ENCODE measurements around the gene ZGLP1. TPM values are rescaled to one million over a fixed set of nuclear protein-coding genes. Genes with fewer than 3 reads are reported as not detected.
A peak's percentile ranks its signal among the peaks of the same experiment; 100 is the strongest.

ZGLP1 gene
- total RNA-seq, 1 donor from 2014 or later, result 3.4 TPM

DNA sequence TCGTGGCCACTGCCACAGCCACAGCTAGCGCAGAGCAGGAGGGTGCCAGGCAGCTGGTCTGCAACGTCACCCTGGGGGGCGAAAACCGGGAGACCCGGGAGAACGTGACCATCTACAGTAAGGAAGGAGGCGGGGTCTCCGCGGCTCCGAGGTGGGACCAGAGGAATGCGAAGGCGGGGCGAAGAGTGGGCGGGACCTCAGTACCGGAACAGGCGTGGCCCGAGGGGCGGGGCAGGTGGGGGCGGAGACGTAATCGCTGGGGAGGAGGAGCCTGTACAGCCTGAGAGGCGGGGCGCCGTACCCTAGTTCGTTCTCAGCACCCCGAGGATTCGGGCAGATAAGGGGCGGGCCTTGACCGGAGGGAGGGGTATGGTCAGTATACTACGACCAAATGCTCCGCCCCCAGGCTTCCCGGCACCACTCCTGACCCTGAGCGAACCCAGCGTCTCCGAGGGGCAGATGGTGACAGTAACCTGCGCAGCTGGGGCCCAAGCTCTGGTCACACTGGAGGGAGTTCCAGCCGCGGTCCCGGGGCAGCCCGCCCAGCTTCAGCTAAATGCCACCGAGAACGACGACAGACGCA is 17.3 kb downstream of the ZGLP1 start:
- H3K4me1 Mint-ChIP-seq (ENCODE audit: low read depth, unreplicated experiment), result no peaks in the 10 kb centered on the region
- H3K9me3 Mint-ChIP-seq (ENCODE audit: unreplicated experiment), result peaks cover 28% of the 10 kb centered on the region
- no peak overlapping the region for H3K27ac Mint-ChIP-seq (ENCODE audit: unreplicated experiment)
- peaks cover 2% of the 10 kb centered on the region for H3K36me3 Mint-ChIP-seq (ENCODE audit: low read depth, unreplicated experiment)
- no peaks in the 10 kb centered on the region for H3K79me2 ChIP-seq (ENCODE audit: insufficient read depth, low read length)
- no peak overlapping the region for H3K4me3 ChIP-seq (ENCODE audit: insufficient read depth, low read depth, low read length)
- H3K4me3 Mint-ChIP-seq (ENCODE audit: unreplicated experiment), result no peak overlapping the region
- DNase-seq (ENCODE audit: low read depth), result no peak
- no peak overlapping the region for H3K27ac ChIP-seq (ENCODE audit: low read depth, low read length)
- H3K36me3 ChIP-seq (ENCODE audit: insufficient read depth, low read length), result no peaks in the 10 kb centered on the region
- peaks cover 77% of the 10 kb centered on the region for H3K27me3 Mint-ChIP-seq (ENCODE audit: low read depth, unreplicated experiment)
- peaks cover 32% of the 10 kb centered on the region for H3K4me1 ChIP-seq (ENCODE audit: insufficient read depth, low read length)
- peaks cover 75% of the 10 kb centered on the region for H3K27me3 ChIP-seq (ENCODE audit: insufficient read depth, low read length)
- peaks cover 16% of the 10 kb centered on the region for H4K20me1 ChIP-seq (ENCODE audit: insufficient read depth, low read length)
- H3K9me3 ChIP-seq (ENCODE audit: insufficient read depth, low read depth, low read length), result peaks cover 11% of the 10 kb centered on the region
- H3K4me2 ChIP-seq (ENCODE audit: low read length), result peak overlapping the region; percentile 82
- no peak overlapping the region for H3K9ac ChIP-seq (ENCODE audit: low read length)
- no peak overlapping the region for H2AFZ ChIP-seq (ENCODE audit: low read depth, low read length)
- TF ChIP-seq, protein P1, sequence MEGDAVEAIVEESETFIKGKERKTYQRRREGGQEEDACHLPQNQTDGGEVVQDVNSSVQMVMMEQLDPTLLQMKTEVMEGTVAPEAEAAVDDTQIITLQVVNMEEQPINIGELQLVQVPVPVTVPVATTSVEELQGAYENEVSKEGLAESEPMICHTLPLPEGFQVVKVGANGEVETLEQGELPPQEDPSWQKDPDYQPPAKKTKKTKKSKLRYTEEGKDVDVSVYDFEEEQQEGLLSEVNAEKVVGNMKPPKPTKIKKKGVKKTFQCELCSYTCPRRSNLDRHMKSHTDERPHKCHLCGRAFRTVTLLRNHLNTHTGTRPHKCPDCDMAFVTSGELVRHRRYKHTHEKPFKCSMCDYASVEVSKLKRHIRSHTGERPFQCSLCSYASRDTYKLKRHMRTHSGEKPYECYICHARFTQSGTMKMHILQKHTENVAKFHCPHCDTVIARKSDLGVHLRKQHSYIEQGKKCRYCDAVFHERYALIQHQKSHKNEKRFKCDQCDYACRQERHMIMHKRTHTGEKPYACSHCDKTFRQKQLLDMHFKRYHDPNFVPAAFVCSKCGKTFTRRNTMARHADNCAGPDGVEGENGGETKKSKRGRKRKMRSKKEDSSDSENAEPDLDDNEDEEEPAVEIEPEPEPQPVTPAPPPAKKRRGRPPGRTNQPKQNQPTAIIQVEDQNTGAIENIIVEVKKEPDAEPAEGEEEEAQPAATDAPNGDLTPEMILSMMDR (IDR thresholded peaks at IDR 0.05; ENCODE audit: insufficient read depth, low read depth, low read length), result no peak
- TF ChIP-seq EZH2 (IDR thresholded peaks at IDR 0.05; ENCODE audit: insufficient read depth, low read length), result no peak
- FAIRE-seq, result no peak

DNA sequence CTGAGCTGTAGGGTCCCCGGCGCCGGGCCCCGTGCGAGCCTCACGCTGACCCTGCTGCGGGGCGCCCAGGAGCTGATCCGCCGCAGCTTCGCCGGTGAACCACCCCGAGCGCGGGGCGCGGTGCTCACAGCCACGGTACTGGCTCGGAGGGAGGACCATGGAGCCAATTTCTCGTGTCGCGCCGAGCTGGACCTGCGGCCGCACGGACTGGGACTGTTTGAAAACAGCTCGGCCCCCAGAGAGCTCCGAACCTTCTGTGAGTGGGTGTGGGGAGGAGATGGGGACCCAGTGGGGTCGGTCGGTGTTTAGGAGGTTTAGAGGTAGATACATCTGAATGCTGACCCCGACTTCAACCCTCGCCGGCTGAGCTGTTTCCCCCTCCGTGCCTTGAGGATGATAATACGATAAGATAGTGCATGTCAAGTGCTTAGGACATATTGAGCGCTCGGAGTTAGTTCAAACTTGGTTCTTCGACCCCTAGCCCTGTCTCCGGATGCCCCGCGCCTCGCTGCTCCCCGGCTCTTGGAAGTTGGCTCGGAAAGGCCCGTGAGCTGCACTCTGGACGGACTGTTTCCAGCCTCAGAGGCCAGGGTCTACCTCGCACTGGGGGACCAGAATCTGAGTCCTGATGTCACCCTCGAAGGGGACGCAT is 17.9 kb downstream of the ZGLP1 start:
- Histone ChIP-seq H3K36me3 (ENCODE audit: insufficient read depth, low read length) (no peaks in the 10 kb centered on the region), H2AFZ (ENCODE audit: low read depth, low read length) (peak overlapping the region; percentile 66), H3K27ac (ENCODE audit: low read depth, low read length) (no peak overlapping the region), H4K20me1 (ENCODE audit: insufficient read depth, low read length) (peaks cover 16% of the 10 kb centered on the region), H3K9ac (ENCODE audit: low read length) (no peak overlapping the region), H3K4me2 (ENCODE audit: low read length) (peak overlapping the region; percentile 82), H3K27me3 (ENCODE audit: insufficient read depth, low read length) (peaks cover 74% of the 10 kb centered on the region), H3K79me2 (ENCODE audit: insufficient read depth, low read length) (no peaks in the 10 kb centered on the region), H3K4me3 (ENCODE audit: insufficient read depth, low read depth, low read length) (peak overlapping the region; percentile 39), H3K9me3 (ENCODE audit: insufficient read depth, low read depth, low read length) (peaks cover 11% of the 10 kb centered on the region), H3K4me1 (ENCODE audit: insufficient read depth, low read length) (peaks cover 34% of the 10 kb centered on the region)
- Mint-ChIP-seq H3K27ac (ENCODE audit: unreplicated experiment) (no peak overlapping the region), H3K36me3 (ENCODE audit: low read depth, unreplicated experiment) (peaks cover 2% of the 10 kb centered on the region), H3K4me3 (ENCODE audit: unreplicated experiment) (no peak overlapping the region), H3K4me1 (ENCODE audit: low read depth, unreplicated experiment) (no peaks in the 10 kb centered on the region), H3K9me3 (ENCODE audit: unreplicated experiment) (peaks cover 27% of the 10 kb centered on the region), H3K27me3 (ENCODE audit: low read depth, unreplicated experiment) (peaks cover 80% of the 10 kb centered on the region)
- no peak for DNase-seq (ENCODE audit: low read depth)
- no peak for FAIRE-seq
- TF ChIP-seq, protein P1 (IDR thresholded peaks at IDR 0.05; ENCODE audit: insufficient read depth, low read depth, low read length), result no peak
- TF ChIP-seq EZH2 (IDR thresholded peaks at IDR 0.05; ENCODE audit: insufficient read depth, low read length), result peak; percentile 79

Measured in astrocyte (in vitro differentiated cells and primary cell).